Transverse colon (tissue), 4 donors: ENCODE measurements around the gene FAHD2A. TPM values are rescaled to one million over a fixed set of nuclear protein-coding genes. Genes with fewer than 3 reads are reported as not detected.

ENCODE experiments used
- DNase-seq: peaks from one replicate; pipeline ENCODE4 v3.0.0-alpha.2; 2019
- H3K27ac ChIP-seq, 4 donors: fragments of 200-600 bp; sonication (generic); 2 replicates each; pipeline ENCODE4 v1.5.1; 2016 to 2018; ENCODE audit warnings: inconsistent platforms in 4 of 4
- H3K27me3 ChIP-seq: fragments of 200-600 bp; sonication (generic); 2 replicates; pipeline ENCODE4 v1.5.1; 2017; ENCODE audit warnings: inconsistent platforms
- H3K36me3 ChIP-seq, 4 donors: fragments of 200-600 bp; sonication (generic); 2 replicates each; pipeline ENCODE4 v1.5.1; 2017 to 2019; ENCODE audit warnings: inconsistent platforms in 4 of 4
- H3K4me1 ChIP-seq, 4 donors: fragments of 200-600 bp; sonication (generic); 2 replicates each; pipeline ENCODE4 v1.5.1; 2017 to 2020; ENCODE audit warnings: inconsistent platforms in 4 of 4
- H3K4me3 ChIP-seq, 4 donors: fragments of 200-600 bp; sonication (generic); 1 replicate in 1 of 4; 2 replicates in 3 of 4; pipeline versions ENCODE4 v1.5.1 to v1.6.1; 2017 to 2019; ENCODE audit warnings: inconsistent platforms in 4 of 4
- H3K9me3 ChIP-seq, 2 donors: fragments of 200-600 bp; sonication (generic); 2 replicates each; pipeline ENCODE4 v1.5.1; 2017 to 2019; ENCODE audit warnings: inconsistent platforms in 2 of 2
- EP300 ChIP-seq: sonication (generic); formaldehyde crosslinking; IDR thresholded peaks from one replicate; pipeline ENCODE4 v1.6.1; 2017; ENCODE audit warnings: antibody characterized with exemption, low read depth
- POLR2A ChIP-seq: fragments of 450-650 bp; IDR thresholded peaks from one replicate; pipeline ENCODE4 v1.6.1; 2016; ENCODE audit warnings: antibody characterized with exemption, mild to moderate bottlenecking, moderate library complexity
- POLR2AphosphoS5 ChIP-seq, 3 donors: sonication (generic); formaldehyde crosslinking; IDR thresholded peaks; one replicate each; pipeline ENCODE4 v1.6.1; 2016; ENCODE audit warnings: antibody characterized with exemption in 3 of 3
- WGBS, 2 donors: methylation state at CpG; one replicate each; pipeline ENCODE4 v1.1.5; 2018; ENCODE audit warnings: low coverage in 1 of 2; 5-methylcytosine and 5-hydroxymethylcytosine counted together
- in situ Hi-C, 4 donors: fragments of 200-750 bp; cut with MboI; loops; one replicate each; pipeline versions ENCODE4 v1.15.0 to v1.15.1; 2017; ENCODE audit warnings: low sequenced_read_pairs in 3 of 4, low pct_ligation_motif_present in 1 of 4, low pct_unique_long_range_greater_than_20kb in 1 of 4
- intact Hi-C: fragments of 100-400 bp; cut with DNase I; formaldehyde crosslinking; loops from one replicate; pipeline ENCODE4 v1.15.1; 2023; ENCODE audit warnings: low total_unique reads
- total RNA-seq, 4 donors: library from RNA; depleted of rRNA; stranded (reverse); fragments of >200 nt; gene quantifications; one replicate each; pipeline ENCODE4 v1.1.0, GENCODE V29; 2016
- TF ChIP-seq, protein P1 (sequence below), 5 experiments: fragments of 200-600 bp in 3 of 5; fragments of 450-650 bp in 2 of 5; sonication (generic) in 3 of 5; IDR thresholded peaks; 1 replicate in 2 of 5; 2 replicates in 3 of 5; pipeline ENCODE4 v1.5.1; 2016 to 2017; ENCODE audit warnings: antibody characterized with exemption in 5 of 5, inconsistent platforms in 3 of 5, mild to moderate bottlenecking in 2 of 5, moderate library complexity in 1 of 5

The FAHD2A gene
- total RNA-seq, 4 donors from 2014 or later: 29.9 to 134 (median 42.7) TPM

DNA sequence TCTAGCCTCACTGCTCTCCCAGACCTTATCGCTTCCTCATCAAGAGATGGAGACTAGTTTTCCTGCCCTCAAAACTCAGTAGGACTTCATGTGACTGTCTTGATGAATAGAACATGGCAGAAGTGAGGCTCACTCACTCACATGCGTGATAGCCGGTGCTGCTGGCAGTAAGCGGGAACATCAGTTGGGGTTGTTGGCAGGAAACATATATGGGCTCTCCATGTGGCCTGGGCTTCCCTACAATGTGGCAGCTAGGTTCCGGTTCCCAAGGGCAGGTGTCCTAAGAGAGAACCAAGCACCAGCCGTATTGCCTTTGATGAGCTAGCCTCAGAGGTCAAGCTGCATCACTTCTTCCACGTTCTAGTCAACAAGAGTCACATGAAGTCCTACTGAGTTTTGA lies 15.2 kb upstream of the FAHD2A start:
- no peaks in the 10 kb centered on the region for H3K36me3 ChIP-seq
- no peak for TF ChIP-seq EP300
- TF ChIP-seq POLR2A: no peak
- no peak for TF ChIP-seq POLR2AphosphoS5 (IDR thresholded peaks at IDR 0.05)
- TF ChIP-seq, protein P1, sequence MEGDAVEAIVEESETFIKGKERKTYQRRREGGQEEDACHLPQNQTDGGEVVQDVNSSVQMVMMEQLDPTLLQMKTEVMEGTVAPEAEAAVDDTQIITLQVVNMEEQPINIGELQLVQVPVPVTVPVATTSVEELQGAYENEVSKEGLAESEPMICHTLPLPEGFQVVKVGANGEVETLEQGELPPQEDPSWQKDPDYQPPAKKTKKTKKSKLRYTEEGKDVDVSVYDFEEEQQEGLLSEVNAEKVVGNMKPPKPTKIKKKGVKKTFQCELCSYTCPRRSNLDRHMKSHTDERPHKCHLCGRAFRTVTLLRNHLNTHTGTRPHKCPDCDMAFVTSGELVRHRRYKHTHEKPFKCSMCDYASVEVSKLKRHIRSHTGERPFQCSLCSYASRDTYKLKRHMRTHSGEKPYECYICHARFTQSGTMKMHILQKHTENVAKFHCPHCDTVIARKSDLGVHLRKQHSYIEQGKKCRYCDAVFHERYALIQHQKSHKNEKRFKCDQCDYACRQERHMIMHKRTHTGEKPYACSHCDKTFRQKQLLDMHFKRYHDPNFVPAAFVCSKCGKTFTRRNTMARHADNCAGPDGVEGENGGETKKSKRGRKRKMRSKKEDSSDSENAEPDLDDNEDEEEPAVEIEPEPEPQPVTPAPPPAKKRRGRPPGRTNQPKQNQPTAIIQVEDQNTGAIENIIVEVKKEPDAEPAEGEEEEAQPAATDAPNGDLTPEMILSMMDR (IDR thresholded peaks at IDR 0.05): no peak
- no peak overlapping the region for H3K27ac ChIP-seq
- intact Hi-C loops (no loop called here), in situ Hi-C loops (no loop called here)
- 73 to 93% methylated on average over 6 to 7 of the region's 7 CpGs for WGBS, 2 donors
- peaks cover 12 to 41% (median 29%) of the 10 kb centered on the region in 4 donors for H3K4me1 ChIP-seq
- no peaks in the 10 kb centered on the region for H3K27me3 ChIP-seq
- no peak for DNase-seq
- H3K4me3 ChIP-seq: no peak overlapping the region
- H3K9me3 ChIP-seq: no peaks in the 10 kb centered on the region

DNA sequence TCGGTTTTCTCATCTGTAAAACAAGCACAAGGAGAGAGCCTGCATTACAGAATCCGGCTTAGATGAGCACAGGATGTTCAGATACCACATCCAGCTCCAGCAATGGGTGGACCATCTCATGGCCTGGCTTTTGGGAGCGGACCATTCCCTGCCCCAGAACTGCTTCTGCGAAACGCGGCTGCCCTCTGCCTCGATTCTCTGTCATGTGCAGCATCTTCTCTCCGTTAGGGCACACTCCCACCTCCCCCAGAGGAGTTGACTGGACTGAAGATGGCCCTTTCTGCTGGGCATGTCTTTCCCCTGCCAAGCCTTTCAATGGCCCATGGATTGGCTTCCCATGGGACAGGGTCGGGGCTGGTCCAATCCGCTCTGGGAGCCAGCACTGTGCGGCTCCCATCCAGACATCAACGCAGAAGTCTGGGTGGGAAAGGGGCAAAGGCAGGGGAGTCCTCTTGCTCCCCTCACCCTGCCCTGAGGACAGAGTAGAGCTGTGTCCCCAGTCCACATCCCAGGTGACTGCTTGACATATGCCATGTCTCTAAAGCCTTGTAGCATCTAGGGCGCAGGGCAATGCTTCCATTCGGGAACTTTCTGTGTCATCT lies 14.3 kb upstream of the FAHD2A start:
- intact Hi-C loops: no loop called here
- 88 to 100% methylated on average over 1 to 14 of the region's 14 CpGs for WGBS, 2 donors
- in situ Hi-C loops: no loop called here

DNA sequence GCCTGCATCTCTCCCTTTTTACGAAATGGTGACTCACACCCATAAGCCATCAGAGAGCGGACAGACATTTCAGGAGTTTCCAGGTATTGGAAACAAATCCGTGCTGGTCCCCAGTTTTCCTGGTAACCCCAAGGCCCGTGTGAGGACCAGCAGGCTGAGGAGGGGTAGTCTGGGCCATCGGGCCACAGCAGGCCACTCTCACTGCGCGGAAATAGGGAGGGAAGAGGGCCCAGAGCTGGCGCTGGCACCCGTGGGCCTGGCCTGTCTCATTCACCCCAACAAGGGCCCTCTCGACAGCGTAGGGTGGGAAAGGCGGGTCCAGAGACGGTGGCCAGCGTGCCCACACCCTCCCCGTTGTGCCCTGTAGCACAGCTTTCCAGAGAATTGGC lies 13.7 kb upstream of the FAHD2A start:
- no peaks in the 10 kb centered on the region for H3K9me3 ChIP-seq
- H3K4me1 ChIP-seq: peaks cover 12 to 41% (median 27%) of the 10 kb centered on the region in 4 donors
- TF ChIP-seq POLR2A (no peak), POLR2AphosphoS5 (IDR thresholded peaks at IDR 0.05) (no peak), EP300 (no peak)
- TF ChIP-seq, protein P1 (IDR thresholded peaks at IDR 0.05): no peak
- no peaks in the 10 kb centered on the region for H3K36me3 ChIP-seq
- no peaks in the 10 kb centered on the region for H3K27me3 ChIP-seq
- in situ Hi-C loops (no loop called here), intact Hi-C loops (no loop called here)
- no peak for DNase-seq
- no peak overlapping the region for H3K27ac ChIP-seq
- no peak overlapping the region for H3K4me3 ChIP-seq
- 67% methylated on average over 15 of the region's 15 CpGs; no CpG with 5 or more reads in 1 of the 2 donors for WGBS, 2 donors

More for the DNA sequence above, 14.3 kb upstream of the FAHD2A start:
- no peak overlapping the region for H3K4me3 ChIP-seq
- H3K27ac ChIP-seq: no peak overlapping the region
- peaks cover 12 to 41% (median 29%) of the 10 kb centered on the region in 4 donors for H3K4me1 ChIP-seq
- no peak for TF ChIP-seq POLR2A
- TF ChIP-seq, protein P1 (IDR thresholded peaks at IDR 0.05): no peak
- TF ChIP-seq POLR2AphosphoS5 (IDR thresholded peaks at IDR 0.05): no peak
- no peak for TF ChIP-seq EP300
- no peak for DNase-seq
- no peaks in the 10 kb centered on the region for H3K36me3 ChIP-seq
- no peaks in the 10 kb centered on the region for H3K9me3 ChIP-seq
- no peaks in the 10 kb centered on the region for H3K27me3 ChIP-seq

DNA sequence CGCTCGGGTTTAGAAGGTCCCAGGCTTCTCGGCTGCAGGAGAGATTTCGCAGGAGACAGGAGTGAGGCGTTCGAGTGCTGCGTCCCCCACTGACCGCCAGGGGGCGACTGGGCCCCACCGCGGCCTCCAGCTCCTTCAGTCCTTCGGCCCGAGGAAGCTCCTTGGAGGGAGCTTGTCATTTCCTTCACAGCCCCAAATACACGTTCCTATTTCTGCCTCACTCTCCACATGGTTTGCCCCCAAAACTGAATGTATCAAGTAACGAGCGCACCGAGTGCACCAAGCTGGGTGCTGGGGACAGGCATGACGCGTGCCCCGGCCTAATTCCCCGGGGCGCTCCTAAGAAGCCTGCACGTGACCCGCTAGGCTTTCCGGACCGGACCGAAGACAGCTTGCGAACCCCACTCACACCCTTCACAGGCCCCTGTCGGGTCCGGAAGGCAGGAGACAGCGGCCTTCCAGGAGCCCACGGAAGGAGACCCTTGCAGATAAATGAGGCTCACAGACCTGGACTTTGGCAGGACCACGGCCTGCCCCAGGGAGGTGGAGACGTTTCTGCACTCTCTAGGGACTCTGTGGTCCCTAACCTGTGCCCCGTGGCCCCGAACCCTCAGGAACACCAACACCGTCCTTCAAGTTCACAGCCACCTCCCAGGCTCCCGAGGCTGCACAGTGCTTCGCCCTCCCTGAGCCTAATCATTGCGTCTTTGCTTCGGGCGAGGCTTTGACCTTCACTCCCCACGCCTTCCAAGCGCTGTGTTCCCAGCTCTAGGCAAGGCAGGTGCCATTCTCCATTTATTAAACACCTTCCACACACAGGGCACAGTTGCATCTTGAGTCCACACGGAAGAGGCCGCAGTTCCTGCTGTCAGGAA lies 13.0 kb upstream of the FAHD2A start:
- Histone ChIP-seq H3K4me3 (no peak overlapping the region), H3K27ac (peak overlapping the region; percentile 53 to 75 (median 64)), H3K36me3 (no peaks in the 10 kb centered on the region), H3K4me1 (peaks cover 9 to 38% (median 24%) of the 10 kb centered on the region in 4 donors), H3K27me3 (no peaks in the 10 kb centered on the region), H3K9me3 (no peaks in the 10 kb centered on the region)
- in situ Hi-C loops: no loop called here
- 63% methylated on average over 45 of the region's 46 CpGs; no CpG with 5 or more reads in 1 of the 2 donors for WGBS, 2 donors
- peak; percentile 63 for TF ChIP-seq POLR2A
- TF ChIP-seq POLR2AphosphoS5 (IDR thresholded peaks at IDR 0.05): peak in 2 of 3 donors; percentile 65 to 70
- no peak for TF ChIP-seq EP300
- TF ChIP-seq, protein P1 (IDR thresholded peaks at IDR 0.05): peak; percentile 67 to 87 (median 79)
- intact Hi-C loops: no loop called here
- peak; percentile 76 for DNase-seq
